Skeletal muscle satellite cell (primary cell): ENCODE data around the gene CXCL11.
A peak's percentile ranks its signal among the peaks of the same experiment; 100 is the strongest.
"Not testable (repeated sequence)": the region's sequence is repeated elsewhere in the genome, so short reads cannot be mapped to it uniquely, and the experiment has no call there.

Experiments used
- H3K27me3 ChIP-seq: 2 replicates; pipeline ENCODE4 v1.7.0; 2013; ENCODE audit warnings: low read length; ENCODE audit not compliant: control insufficient read depth, insufficient read depth
- H3K36me3 ChIP-seq: 2 replicates; pipeline ENCODE4 v1.7.0; 2013; ENCODE audit warnings: mild to moderate bottlenecking, control low read depth, low read length; ENCODE audit not compliant: insufficient read depth
- H3K4me1 ChIP-seq: 2 replicates; pipeline ENCODE4 v1.7.0; 2013; ENCODE audit warnings: low read length; ENCODE audit not compliant: control insufficient read depth, insufficient read depth
- H3K4me2 ChIP-seq: 2 replicates; pipeline ENCODE4 v1.7.0; 2013; ENCODE audit warnings: mild to moderate bottlenecking, low read length
- H3K4me3 ChIP-seq: 2 replicates; pipeline ENCODE4 v1.7.0; 2013; ENCODE audit warnings: low read length
- H3K9ac ChIP-seq: 2 replicates; pipeline ENCODE4 v1.7.0; 2013; ENCODE audit warnings: mild to moderate bottlenecking, low read depth, low read length, moderate library complexity
- H3K9me3 ChIP-seq: replicated peaks from 2 replicates; pipeline ENCODE4 v1.7.0; 2013; ENCODE audit warnings: mild to moderate bottlenecking, control low read depth, low read length

Gene CXCL11

DNA sequence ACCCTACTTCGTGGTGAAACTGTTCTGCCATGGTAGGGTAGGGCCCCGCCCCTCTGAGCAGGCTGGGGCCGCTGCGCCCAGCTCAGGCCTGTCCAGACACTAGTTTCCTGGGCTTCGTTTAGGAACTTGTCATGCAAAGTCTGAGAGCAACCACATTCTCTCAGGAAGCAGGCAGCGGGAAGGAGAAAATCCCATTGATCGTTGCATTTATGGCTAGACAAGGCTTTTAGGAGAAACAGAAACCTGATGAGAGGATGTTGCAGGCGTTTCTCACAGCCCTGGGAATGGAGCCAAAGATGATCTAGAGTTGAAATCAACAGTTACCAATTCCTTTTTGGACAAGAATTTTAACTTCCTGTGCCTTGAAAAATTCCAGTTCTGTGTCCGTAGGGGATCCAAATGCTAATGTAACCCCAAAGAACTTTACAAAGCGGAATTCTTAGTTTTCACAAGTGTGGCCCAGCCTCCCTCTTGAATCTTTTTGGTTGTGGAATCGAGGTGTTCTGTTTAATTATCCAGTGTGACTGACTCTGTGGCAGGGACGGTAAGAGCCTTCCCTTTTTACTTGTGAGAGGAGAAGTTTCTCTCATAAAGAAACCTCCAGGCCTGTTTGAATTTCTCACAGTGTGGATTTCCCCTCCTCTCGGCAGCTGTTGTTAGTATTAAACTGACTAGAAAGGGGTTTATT lies 24.0 kb downstream of the CXCL11 start:
- Histone ChIP-seq H3K27me3 (peaks cover 17% of the 10 kb centered on the region), H3K4me3 (peak overlapping the region; percentile 43), H3K9me3 (no peaks in the 10 kb centered on the region), H3K4me1 (peaks cover 20% of the 10 kb centered on the region), H3K4me2 (peak overlapping the region; percentile 72), H3K9ac (peak overlapping the region; percentile 63), H3K36me3 (no peaks in the 10 kb centered on the region)

DNA sequence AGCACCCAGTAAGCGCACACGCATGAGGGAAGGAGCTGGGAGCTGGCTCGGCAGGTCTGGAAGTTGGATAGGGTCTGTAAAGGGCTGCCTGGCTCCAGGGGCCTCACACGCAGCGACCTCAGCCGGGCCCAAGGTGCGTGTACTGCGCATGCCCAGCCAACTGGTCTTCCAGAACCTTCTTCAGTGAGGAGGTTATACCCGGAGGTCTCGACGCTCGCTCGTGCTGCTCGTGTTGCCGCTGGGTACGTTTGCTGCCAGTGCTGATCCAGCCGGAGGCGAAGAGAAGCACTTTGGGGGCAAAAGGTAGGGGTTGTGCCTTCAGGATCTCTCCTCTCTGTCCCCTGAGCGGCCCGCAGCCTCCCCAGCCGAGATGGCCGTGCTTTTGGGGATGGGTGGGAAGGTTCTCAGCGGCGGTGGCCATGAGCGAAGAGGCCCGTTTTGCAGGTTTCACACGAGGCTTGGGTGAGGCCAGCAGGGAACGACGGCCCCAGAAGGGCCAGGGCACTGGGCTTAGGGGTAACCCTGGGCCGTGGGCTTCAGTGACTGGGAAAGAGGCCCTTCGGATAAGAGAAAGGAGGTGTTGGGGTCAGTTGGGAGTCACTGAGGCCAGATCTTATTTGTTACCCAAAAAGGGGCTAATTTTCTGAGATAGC lies 24.7 kb downstream of the CXCL11 start:
- Histone ChIP-seq H3K9ac (no peak overlapping the region), H3K4me2 (peak overlapping the region; percentile 72), H3K9me3 (no peaks in the 10 kb centered on the region), H3K27me3 (peaks cover 23% of the 10 kb centered on the region), H3K4me3 (peak overlapping the region; percentile 43), H3K4me1 (peaks cover 20% of the 10 kb centered on the region), H3K36me3 (no peaks in the 10 kb centered on the region)

DNA sequence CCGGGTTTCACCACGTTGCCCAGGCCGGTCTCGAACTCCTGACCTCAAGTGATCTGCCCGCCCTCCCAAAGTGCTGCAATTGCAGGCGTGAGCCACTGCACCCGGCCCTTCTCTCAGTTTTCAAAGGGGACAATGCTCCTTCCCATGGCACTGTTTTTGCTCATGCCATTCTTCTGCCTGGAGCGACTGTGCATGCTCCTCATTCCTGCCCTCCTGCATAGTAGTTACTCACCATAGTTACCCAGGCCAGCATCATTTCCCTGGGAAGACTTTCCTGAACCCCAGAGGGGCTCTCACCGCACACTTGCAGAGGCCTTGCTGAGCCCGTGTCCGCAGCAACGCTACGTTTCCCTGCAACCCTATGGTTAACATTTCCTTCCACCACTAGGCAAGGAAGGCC lies 25.3 kb downstream of the CXCL11 start:
- Histone ChIP-seq H3K27me3 (peaks cover 26% of the 10 kb centered on the region), H3K9ac (no peak overlapping the region), H3K36me3 (no peaks in the 10 kb centered on the region), H3K4me1 (peaks cover 20% of the 10 kb centered on the region), H3K4me3 (no peak overlapping the region), H3K4me2 (no peak overlapping the region), H3K9me3 (no peaks in the 10 kb centered on the region)

DNA sequence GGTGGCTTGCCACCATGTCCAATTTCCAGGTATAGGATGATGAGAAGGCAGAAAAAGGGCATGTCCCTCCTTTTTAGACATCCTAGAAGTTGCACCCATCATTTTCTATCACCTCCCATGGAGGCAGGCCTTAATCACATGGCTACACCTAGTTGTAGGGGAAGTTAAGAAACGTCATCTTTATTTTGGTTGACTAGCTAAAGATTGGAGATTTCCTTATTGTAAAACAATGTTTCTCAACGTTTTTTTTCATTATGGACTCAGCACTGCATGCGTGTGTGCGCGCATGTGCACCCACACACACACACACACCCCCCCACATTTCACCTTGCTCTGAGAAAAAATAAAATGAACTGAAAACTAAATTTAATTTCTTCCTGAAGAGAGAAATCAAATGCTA lies 26.6 kb downstream of the CXCL11 start:
- H3K4me2 ChIP-seq = no peak overlapping the region
- H3K36me3 ChIP-seq = no peaks in the 10 kb centered on the region
- H3K4me1 ChIP-seq = peaks cover 20% of the 10 kb centered on the region
- H3K27me3 ChIP-seq = peaks cover 26% of the 10 kb centered on the region
- H3K9ac ChIP-seq = no peak overlapping the region
- no peaks in the 10 kb centered on the region for H3K9me3 ChIP-seq
- no peak overlapping the region for H3K4me3 ChIP-seq

DNA sequence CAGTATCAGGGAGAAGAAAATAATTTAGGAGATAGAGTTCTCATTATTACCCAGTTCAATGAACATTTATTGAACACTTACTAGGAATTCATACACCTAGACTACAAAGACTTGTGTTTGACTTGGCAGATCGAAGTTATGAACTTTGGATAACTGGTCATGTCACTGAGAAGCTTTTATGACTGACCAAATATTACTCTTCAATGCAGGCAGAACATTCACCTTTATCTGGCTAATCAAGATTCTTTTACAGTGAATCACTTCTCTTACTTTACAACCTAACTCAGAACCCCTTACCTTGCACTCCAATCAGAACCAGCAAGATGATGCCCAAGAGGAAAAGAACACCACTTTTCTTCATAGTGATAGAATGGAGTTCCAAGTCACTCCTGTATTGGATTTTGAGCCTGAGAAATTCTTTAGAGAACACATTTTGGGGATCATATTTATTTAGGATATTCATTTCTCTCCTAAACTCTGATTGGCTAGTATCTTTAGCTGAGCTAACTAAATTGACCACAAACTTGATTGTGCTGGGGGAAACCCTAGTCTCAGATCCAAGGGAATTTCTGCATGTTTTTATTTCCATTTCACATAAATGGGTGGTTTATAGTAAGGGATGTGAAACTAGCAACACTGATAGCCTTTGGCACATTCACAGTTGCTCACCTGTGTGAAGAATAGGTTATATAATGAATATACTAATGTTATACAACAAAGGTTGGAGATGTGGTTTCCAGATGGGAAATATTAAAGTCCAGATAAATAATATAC lies 28.6 kb downstream of the CXCL11 start, which contains the start of gene CXCL9:
CXCL9 (minus strand) TSS at position 421 of the 774 bp plus-strand sequence; CDS start at position 361, 60 bp downstream.
- no peak within 1 kb of the TSS for H3K9ac ChIP-seq
- no peaks in the 10 kb centered on the region for H3K9me3 ChIP-seq
- H3K4me3 ChIP-seq = no peak within 1 kb of the TSS
- no peaks in the 10 kb centered on the region for H3K36me3 ChIP-seq
- H3K27me3 ChIP-seq = peaks cover 32% of the 10 kb centered on the region
- peaks cover 11% of the 10 kb centered on the region for H3K4me1 ChIP-seq
- H3K4me2 ChIP-seq = no peak within 1 kb of the TSS

DNA sequence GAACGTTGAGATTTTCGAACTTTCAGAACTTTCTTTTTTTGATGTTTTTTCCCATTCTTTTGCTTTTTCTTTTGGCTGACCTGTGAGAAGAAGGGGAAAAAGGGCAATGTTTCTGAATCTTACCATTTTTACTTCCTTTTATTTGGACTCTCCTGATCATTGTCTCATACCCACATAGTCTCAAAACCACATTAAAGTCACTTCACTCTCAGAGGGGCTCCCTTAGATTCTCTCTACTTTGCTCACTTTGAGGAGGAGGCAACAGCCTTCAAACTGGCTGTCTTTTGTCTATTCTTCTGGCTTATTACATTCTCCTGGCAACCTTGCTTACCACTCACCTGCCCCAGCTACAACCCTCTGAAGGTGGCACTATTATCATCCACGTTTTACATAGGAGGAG lies 32.2 kb downstream of the CXCL11 start:
- peaks cover 34% of the 10 kb centered on the region for H3K27me3 ChIP-seq

DNA sequence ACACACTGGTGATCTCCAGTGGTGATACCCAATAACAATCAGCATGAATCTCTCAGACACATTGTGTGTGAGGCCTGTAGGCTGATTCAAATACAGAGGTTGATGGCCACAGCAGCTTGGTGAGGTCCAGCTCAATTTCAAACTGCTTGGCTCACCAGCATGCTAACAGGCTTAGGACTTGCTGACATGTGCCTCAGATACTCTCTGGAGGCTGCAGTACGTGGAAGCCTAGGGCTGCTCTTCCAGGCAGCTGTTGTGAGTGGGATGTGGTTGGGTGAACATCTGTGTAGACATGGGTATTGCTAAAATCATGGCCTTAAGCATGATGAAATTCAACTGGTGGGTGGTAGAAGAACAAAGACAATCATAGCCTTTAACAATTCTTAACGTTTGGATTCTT lies 32.8 kb downstream of the CXCL11 start:
- Histone ChIP-seq H3K27me3 (peaks cover 31% of the 10 kb centered on the region), H3K4me3 (no peak overlapping the region), H3K9me3 (no peaks in the 10 kb centered on the region), H3K4me2 (no peak overlapping the region), H3K4me1 (no peaks in the 10 kb centered on the region), H3K9ac (no peak overlapping the region), H3K36me3 (no peaks in the 10 kb centered on the region)

More for the DNA sequence above, 32.2 kb downstream of the CXCL11 start:
- Histone ChIP-seq H3K9me3 (no peaks in the 10 kb centered on the region), H3K4me3 (no peak overlapping the region), H3K4me2 (no peak overlapping the region), H3K36me3 (no peaks in the 10 kb centered on the region), H3K9ac (no peak overlapping the region), H3K4me1 (no peaks in the 10 kb centered on the region)

DNA sequence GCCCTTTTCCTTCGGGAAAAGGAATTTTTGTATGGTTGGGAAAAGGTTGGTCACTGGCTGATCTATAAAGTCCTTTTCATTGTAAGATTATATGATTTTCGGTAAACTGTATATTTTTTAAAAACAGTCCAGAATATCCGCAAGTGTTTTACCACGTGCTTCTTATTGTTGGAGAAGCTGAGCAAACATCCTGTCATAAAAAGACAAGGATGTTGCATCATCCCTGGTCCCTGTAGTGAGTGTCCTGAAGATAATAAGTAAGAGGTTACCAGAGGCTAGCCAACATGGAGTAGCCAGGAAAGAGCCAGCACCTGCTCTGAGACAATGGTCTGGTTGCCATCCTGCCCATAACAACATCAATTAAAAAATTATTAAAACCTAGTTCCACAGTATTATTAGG lies 33.7 kb downstream of the CXCL11 start:
- Histone ChIP-seq H3K4me1 (no peaks in the 10 kb centered on the region), H3K36me3 (no peaks in the 10 kb centered on the region), H3K9ac (no peak overlapping the region), H3K4me3 (no peak overlapping the region), H3K9me3 (no peaks in the 10 kb centered on the region), H3K4me2 (no peak overlapping the region), H3K27me3 (peaks cover 23% of the 10 kb centered on the region)

DNA sequence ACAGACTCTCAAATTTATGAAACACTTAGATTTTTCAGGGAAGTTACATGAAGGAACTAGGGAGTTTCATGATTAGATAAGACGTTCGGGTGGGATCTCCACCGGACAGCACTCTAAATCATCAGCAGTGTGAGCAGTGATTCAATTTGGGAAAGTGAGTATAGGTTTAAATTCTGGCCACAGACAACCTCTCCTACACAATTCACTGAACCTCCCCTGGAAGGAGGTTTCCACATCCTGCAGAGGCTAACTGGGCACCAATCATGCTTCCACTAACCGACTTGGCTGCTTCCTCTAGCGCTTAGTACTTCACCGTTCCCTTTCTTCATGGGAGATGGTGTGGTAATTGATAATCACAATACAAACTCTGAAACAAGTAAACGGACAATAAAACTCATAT lies 34.2 kb downstream of the CXCL11 start:
- Histone ChIP-seq H3K4me3 (no peak overlapping the region), H3K4me2 (no peak overlapping the region), H3K4me1 (no peaks in the 10 kb centered on the region), H3K36me3 (no peaks in the 10 kb centered on the region), H3K9ac (no peak overlapping the region), H3K9me3 (no peaks in the 10 kb centered on the region), H3K27me3 (peaks cover 18% of the 10 kb centered on the region)

DNA sequence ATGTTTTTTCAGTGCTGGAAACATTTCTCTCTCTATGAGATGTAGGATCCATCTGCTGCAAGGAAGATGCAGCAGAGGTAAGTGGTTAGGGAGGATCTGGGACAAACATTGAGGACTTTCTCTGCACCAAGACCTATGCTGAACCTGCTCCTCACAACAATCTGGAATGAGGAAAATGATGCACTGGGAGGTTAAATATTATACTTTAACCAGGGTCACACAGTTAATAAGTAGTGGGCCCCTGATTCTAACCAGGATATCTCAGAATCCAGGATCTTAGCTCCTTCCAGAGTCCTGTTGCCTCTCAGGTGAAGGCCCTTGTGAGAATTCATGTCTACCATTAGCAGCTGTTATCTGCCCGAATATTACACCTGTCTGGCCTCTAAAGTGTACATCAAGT lies 35.6 kb downstream of the CXCL11 start:
- no peaks in the 10 kb centered on the region for H3K4me1 ChIP-seq
- no peak overlapping the region for H3K4me2 ChIP-seq
- H3K9me3 ChIP-seq = no peaks in the 10 kb centered on the region
- peaks cover 11% of the 10 kb centered on the region for H3K27me3 ChIP-seq
- H3K4me3 ChIP-seq = no peak overlapping the region
- no peaks in the 10 kb centered on the region for H3K36me3 ChIP-seq
- H3K9ac ChIP-seq = no peak overlapping the region

DNA sequence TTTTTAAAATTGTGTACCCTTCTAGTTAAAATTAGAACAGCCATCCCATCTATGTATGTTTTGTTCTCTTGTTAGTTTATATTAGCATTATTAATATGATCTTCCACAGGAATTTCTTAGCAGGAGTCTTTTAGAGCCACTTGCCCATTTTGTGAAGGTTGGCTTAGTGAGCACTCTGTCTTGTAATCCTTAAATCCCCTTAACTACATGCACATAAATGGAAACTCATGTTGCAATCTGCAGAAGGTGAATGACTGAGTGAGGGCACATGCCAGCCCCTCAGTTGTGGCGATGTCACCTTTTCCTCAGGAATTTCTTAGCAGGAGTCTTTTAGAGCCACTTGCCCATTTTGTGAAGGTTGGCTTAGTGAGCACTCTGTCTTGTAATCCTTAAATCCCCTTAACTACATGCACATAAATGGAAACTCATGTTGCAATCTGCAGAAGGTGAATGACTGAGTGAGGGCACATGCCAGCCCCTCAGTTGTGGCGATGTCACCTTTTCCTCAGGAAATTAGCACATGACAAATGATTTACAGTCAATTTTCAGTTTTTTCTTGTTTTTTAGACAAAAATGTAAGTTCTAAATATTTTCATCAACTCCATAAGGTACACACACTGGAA lies 37.2 kb downstream of the CXCL11 start:
- H3K9ac ChIP-seq, H3K4me3 ChIP-seq, H3K4me1 ChIP-seq, H3K9me3 ChIP-seq, H3K36me3 ChIP-seq, H3K4me2 ChIP-seq: not testable (repeated sequence)
- peaks cover 10% of the 10 kb centered on the region for H3K27me3 ChIP-seq
